HG03108 (cell line): ENCODE results near the gene VCL.
"Not testable (repeated sequence)": the region's sequence is repeated elsewhere in the genome, so short reads cannot be mapped to it uniquely, and the experiment has no call there.

Experiments used
- ATAC-seq: cut with Tn5 transposase; IDR thresholded peaks from one replicate; pipeline ENCODE4 v1.9.1; 2021; ENCODE audit warnings: moderate library complexity; ENCODE audit not compliant: unreplicated experiment

Gene VCL

DNA sequence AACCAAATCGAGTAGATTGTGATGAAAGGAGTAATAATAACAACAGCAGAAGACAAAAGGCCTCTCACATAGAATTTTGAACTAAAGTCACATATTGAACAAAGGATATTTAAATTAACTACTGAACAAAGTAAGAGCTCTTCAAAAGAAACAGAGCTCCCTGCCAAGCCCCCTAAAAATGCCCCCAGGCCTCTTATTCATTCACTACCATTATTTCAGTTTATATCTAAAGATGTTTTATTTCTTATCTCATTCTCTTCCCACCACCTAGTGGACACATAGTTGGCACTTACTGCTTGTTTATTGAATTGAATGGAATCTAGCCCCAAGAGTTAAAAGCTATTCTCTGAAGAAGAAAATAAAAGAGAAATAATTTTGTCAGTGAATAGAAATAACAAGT, 37.4 kb downstream of the VCL start:
- ATAC-seq: no peak

DNA sequence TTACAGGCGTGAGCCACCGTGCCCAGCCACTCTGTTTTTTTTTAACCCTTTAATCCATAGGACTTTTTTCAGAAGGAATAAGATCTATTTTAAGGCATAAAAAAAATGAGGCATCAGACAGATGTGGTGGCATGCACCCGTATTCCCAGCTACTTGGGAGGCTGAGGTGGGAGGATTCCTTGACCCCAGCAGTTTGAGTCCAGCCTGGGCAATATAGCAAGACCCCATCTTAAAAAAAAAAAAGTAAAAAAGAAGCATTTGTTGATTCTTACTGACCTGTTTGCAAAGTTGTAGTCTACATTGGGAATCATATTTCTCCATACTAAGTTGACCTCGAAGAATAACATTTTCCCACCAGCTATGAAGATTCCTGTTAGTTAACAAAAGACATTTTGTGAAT, 38.6 kb downstream of the VCL start:
- no peak for ATAC-seq

DNA sequence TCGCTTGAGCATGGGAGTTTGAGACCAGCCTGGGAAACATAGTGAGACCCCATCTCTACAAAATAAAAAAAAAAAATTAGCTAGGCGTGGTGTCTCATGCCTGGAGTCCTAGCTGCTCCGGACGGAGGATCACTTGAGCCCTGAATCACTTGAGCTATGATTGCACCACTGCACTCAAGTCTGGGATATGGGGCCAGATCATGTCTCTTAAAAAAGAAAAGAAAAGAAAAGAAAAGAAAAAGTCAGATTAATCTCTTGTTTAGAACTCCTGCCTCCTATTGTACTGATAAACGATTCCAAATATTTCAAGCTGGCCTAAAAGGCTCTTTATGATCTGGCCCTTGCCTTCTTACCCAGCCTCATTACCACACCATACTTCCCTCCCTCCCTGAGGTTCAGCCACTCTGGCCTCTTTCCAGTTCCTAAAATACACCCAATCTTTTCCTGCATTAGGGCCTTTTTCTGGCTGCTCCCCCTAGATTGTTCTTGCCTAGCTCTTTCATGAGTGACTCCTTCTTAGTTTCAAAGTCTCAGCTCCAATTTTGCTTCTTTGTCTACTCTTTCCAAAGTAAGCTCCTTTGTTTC, 41.7 kb downstream of the VCL start:
- ATAC-seq: no peak

DNA sequence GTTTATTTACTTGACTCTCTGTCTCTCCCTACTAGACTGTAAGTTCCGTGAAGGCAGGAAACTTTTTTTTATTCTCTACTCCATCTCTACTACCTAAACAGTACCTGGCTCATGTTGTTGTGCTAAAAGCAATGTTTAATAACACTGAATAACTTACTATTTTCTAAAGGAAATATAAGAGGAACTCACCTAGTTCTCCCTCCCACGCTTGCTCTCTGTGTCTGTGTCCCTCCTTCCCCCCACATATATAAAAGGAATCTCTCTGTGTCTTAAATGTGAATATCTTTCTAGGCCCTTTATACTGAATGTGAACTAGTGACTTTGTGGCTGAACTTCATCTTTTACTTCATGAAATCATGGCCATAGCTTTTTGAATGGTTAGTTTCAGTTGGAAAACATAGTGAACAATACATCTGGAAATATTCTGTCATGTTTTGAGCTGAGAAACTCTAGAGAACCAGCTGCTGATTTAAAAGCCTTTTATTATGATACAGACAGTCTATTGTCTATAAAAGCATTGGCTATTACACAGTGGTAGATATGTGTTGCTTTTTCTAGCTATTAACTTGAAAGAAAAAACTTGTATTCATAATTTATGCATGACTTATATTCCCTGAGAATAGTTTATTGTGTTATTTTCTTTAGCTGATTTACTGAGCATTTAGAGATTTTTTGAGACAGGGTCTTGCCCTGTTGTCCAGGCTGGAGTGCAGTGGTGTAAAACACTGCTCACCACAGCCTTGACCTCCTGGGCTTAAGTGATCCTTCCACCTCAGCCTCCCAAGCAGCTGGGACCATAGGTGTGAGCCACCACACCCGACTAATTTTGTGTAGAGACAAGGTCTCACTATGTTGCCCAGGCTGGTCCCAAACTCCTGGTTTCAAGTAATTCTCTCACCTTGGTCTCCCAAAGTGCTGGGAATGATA, 42.5 kb downstream of the VCL start:
- ATAC-seq: no peak

DNA sequence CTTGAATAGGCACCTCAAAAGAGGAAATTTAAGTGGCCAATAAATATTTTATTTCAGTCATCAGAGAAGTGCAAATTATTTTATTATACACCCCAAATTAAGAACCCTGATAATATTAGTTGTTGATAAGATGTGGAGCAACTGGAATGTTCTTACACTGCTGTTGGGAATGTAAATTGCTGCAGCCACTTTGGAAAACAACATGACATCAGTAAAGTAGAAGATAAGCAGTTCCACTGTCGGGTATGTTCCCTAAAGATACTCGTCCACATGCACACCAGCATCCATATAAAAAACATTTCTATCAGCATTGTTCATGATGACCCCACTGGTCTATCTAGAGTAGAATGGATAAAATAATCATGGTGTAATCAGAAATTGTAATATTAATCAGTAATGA, 46.5 kb downstream of the VCL start:
- no peak for ATAC-seq

DNA sequence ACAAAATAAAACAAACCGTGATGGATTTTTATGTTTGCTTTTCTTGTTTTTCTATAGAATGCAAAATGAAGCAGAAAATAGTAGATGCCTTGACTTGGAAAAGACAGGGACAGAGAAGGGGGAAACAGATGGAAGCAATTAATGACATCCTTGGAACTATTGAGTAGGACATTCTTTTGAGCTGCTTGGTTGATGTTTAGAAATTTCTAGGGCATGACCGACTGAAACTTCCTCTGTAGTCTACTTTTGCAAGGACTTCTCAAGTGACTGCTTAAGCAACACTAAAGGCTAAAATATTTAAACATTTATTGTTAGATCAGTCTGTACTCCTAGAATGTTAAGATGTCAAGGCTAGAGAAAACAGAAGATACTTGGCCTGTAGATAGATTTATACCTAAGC, 49.4 kb downstream of the VCL start:
- ATAC-seq: no peak

DNA sequence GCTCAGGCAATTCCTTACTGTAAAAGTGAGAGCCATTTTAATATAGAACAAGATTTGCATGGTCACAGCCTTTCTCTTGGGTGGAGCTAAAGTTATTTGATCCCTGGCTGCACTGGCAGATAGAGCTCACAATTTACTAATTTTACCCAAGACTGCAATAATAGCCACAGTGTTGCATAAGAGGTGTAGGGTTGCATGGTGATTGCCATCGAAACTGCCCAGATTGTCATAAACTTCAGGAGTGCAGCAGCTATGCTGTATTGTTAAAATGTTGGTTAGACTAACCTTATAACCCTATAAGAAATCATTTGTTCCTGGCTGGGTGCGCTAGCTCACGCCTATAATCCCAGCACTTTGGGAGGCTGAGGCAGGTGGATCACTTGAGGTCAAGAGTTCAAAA, 50.0 kb downstream of the VCL start:
- ATAC-seq: no peak

DNA sequence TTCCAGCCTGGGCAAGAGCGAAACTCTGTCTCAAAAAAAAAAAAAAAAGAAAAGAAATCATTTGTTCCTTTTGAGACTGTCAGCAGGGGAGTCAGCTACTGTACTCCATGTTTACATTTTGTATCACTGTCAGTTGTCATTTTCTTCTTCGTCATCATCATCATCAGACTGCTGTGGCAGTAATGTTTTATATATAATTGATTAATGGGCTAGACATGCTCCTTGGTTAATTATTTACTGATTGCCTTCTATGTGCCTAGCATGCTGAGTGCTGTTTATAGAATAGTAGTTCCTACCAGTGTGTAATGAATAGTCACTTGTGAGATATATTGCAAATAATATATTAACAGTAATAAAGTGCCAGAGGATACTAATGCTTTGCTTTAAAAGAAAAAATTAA, 50.5 kb downstream of the VCL start:
- ATAC-seq: no peak

DNA sequence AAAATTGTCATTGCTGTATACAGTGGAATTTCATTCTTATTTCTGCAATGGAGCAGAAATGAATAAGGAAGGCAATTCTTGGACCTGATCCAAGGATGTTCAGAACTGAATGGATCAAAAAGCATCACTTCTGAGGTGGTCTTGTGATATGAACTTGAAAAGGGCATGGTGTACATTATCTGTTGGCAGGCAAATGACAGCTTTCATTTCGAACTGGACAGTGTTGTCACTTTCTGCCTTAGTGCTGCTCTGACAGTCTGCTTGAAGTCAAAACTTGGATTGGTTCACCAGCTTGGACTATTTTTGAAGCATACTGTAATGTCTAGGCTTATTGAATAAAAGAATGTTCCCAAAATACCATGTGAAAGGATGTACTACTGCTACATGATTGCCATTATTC, 52.0 kb downstream of the VCL start:
- ATAC-seq: no peak

DNA sequence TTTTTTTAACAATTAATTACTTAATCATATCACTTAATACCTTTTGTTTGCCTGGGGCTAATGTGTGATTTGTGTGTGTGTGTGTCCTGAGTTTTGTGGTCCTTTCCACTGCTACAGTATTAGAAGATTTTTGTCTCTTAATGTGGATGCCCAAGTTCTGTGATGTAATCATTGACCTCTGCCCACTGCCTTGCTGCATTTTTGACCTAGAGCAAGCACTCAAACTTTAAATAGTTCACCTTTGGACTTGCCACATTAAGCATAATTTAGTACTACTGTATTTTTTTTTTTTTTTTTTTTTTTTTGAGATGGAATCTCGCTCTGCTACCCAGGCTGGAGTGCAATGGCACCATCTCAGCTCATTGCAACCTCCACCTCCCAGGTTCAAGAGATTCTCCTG, 52.7 kb downstream of the VCL start:
- ATAC-seq: no peak

DNA sequence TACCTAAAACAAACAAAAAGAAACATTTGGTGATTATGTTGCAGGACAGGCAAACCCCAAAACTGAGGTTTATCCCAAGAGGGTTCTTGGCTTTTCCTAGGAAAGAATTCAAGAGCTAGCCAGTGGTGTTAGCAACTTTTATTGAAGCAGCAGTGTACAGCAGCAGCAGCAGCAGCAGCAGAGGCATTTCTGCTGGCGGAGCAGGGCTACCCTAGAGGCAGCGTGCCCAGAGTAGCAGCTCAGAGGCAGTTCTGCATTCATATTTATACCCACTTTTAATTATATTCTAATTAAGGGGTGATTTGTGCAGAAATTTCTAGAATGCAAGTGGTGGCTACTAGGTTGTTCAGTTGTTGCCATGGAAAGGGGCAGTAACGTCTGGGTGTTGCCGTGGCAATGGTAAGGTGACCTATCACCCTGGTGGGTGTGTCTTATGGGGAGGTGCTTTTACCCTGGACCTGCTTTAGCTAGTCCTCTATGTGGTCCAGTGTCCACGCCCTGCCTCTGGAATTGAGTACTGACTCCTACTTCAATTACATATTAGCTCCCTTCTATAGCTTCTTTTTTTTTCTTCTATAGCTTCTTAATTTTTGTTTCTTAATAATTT, 53.9 kb downstream of the VCL start:
- no peak for ATAC-seq

DNA sequence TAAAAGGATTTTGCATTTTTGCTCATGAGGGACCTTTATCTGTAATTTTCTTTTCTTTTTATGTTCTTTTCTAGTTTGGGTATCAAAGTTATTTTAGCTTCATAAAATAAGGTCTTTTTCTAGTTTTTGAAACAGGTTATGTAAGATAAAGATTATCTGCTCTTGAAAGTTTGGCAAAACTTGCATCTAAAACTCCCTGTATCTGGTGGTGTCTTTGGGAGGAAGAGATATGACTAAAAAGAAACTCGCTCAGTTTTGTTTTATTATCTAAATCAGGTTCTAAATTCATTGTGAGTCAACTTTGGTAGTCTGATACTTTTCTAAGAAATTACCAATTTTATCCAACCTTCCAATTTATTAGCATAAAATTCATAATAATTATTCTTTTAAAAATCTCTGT, 55.1 kb downstream of the VCL start:
- ATAC-seq: no peak

DNA sequence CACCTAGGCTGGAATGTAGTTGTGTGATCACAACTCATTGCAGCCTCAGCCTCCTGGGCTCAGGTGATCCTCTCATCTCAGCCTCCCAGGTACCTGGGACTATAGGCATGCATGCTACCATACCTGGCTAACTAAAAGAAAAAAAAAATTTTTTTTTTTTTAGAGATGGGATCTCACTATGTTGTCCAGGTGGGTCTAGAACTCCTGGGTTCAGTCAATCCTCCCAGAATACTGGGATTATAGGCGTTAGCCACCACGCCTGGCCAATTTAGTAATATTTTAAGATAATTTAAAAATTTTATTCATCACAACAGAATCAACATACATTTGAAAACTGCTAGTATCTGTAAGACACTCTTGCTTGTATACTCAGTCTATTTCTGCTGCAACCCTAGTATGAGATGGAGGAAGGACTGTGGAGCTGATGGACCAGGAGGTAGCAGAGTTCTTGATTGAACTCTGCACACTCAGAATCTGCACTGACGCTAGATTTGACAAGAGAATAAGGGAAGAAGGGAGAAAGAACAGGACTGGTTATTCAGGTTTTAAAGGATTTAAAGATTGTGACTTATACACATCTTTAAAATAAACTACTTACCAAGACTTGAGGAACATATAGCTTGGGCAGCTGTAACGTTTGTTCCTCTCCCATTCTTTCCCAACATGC, 57.6 kb downstream of the VCL start:
- no peak for ATAC-seq

DNA sequence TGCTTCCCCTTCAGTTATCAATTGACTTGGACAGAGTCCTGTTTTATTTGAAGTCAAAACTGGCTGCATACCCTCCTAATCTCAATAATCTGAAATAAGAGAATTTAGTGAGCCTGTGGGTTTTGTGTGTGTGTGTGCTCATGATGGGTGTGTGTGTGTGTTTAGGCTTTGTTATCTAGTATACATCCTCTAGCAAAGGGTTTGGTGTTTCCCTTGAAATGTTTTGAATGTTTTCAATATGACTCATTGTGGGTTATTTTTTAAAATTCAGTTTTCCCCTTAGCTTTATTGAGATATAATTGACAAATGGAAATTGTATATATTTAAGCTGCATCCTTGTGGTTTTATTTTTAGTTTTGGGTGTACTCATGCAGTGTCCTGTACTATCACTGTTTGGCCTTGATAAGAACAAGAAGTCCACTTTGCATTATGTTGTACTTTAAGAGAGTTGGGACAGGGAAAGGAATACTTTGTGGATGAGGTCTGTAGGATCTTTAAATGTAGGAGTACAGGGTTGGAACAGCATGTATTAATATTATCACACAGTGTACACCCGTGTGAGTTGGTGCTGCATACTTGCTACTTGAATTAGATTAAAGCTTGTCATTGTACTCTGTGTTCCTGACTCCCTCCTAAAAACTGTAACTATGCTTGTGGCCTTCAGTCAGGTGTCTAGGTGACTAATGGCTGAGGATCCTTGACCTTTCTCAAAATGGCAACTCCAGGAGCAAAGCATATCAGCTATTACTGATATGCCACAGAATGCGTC, 58.3 kb downstream of the VCL start:
- no peak for ATAC-seq

DNA sequence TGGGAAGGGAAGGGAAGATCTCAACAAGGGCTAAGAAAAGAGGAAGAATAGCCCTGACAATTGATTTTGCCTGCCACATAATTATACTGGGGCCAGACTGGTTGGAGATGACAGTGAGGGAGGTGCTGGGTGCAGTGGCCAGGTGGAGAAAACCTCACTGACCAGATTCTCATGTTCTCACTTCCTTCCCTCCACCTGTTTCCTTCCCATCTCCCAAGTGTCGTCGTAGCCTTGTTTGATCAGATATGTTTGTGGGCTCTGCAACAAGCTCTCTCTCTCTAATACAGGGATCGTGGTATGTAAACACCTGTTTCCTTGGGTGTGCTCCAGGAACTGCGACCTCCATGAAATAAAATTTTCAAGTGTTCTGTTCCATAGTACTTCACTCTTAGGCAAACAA, 60.2 kb downstream of the VCL start:
- peak; percentile 52 for ATAC-seq

DNA sequence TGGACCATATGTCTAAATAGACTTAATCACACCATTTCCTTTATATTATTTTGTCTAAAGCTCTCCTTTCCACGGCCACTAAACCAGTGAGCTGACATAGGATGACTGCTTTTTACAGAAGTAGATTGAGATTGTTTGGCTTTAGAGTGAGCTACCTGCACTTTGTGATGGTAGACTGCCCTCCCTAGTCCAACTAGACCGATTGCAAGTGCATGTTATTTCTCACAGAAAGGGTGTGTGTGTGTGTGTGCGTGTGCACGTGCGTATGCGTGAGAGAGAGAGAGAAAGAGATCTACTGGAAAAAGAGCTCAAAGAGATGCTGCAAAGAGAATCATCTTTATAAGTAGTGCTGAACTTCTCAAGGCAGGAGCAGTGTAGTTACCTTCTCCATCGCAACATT, 60.7 kb downstream of the VCL start:
- no peak for ATAC-seq

DNA sequence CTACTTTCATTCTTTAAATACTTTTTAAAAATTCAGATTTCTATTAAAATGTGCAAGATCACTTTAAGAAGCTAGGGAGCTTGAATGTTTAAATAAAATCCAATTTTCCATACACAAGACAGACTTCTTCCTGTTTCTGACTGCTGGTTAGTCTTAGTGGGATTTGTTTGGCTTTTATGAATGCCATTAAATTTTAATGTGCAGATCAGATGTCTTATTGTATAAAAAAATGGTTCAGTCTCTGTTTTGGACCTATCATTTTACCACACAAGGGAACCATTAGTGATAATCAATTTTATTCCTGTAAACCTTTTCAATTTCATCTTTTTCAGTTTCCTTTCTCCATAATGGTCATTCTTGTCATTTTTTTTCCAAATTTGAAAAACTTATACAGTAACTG, 63.2 kb downstream of the VCL start:
- no peak for ATAC-seq

DNA sequence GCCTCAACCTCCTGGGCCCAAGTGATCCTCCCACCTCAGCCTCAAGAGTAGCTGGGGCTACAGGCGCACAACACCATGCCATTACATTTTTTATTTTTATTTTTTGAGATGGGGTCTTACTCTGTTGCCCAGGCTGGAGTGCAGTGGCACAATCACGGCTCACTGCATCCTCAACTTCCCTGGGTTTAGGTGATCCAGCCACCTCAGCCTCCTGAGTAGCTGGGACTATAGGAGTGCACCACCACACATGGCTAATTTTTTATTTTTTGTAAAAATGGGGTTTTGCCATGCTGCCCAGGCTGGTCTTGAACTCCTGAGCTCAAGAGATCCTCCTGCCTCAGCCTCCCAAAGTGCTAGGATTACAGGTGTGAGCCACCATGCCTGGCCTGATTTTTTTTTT, 64.1 kb downstream of the VCL start:
- ATAC-seq: not testable (repeated sequence)

DNA sequence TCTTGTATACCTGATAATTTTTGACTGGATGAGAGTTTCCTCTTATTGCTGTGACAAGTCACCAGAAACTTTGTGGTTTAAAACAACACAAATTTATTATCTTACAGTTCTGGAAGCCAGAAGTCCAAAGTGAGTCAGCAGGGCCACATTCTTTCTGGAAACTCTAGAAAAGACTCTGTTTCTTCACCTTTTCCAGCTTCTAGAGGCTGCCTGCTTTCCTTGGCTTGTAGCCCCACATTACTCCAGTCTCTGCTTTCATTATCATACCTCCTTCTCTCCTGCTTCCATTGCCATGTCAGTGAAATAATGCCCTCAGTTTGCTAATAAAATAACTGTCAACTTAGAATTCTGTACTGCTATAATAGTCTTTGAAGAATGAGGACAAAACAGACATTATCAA, 65.3 kb downstream of the VCL start:
- ATAC-seq: no peak

DNA sequence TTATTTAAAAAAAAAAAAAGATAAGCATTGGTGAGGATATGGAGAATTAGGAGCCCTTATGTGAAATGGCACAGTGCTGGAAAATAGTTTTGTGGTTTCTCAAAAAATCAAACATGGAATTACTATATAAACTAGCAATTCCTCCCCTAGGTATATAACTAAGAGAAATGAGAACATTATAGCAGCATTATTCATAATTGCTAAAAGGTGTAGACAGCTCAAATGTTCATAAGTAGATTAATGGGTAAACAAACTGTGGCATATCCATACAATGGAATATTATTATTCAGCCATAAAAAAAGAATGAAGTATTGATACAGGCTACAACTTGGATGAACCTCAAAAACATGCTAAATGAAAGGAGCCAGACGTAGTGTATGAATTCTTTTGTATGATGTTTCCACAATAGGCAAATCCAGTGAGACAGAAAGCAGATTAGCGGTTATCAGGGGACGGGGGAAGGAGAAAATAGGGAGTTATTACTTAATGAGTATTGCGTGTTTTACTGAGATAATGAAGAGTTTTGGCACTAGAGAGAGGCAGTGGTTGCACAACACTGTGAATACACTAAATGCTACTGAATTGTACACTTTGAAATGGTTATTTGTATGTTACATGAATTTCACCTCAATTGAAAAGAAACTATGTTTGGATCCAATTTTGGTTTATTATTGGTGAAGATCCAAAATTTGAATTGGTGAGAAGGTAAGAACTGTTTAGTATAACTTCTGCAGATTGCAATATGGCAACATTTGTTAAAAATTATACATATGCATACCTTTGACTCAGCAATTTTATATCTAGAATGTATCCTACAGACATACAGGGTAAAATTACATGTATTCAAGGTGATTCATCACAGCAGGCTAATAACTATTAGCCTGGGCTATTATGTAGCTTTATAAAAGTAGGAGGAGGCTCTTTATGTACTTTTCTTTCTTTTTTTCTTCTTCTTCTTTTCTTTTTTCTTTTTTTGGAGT, 69.7 kb downstream of the VCL start:
- no peak for ATAC-seq
